Adrenal gland (tissue), 12 donors: ENCODE measurements around the gene HDAC4. TPM values are rescaled to one million over a fixed set of nuclear protein-coding genes. Genes with fewer than 3 reads are reported as not detected.

Experiments used
- DNase-seq, 7 donors: peaks; one replicate each; pipeline ENCODE4 v3.0.0-alpha.2; 2019 to 2020
- H3K27ac ChIP-seq, 5 donors: fragments of 200-600 bp; sonication (generic) in 4 of 5; 1 replicate in 3 of 5; 2 replicates in 2 of 5; pipeline versions ENCODE4 v1.5.1 to v1.8.0; 2016 to 2020; ENCODE audit warnings: mild to moderate bottlenecking in 1 of 5
- H3K27me3 ChIP-seq: fragments of 200-600 bp; 2 replicates; pipeline ENCODE4 v1.8.0; 2021
- H3K36me3 ChIP-seq, 2 donors: fragments of 200-600 bp; replicated peaks in 1 of 2; 1 replicate in 1 of 2; 2 replicates in 1 of 2; pipeline versions ENCODE4 v1.5.1 to v1.8.0; 2018 to 2022
- H3K4me1 ChIP-seq, 2 donors: fragments of 200-600 bp; replicated peaks in 1 of 2; 1 replicate in 1 of 2; 2 replicates in 1 of 2; pipeline versions ENCODE4 v1.5.1 to v1.8.0; 2018 to 2021
- H3K4me3 ChIP-seq, 4 donors: fragments of 200-600 bp; sonication (generic) in 3 of 4; one replicate each; pipeline ENCODE4 v1.5.1; 2016 to 2018
- H3K9me3 ChIP-seq, 3 donors: fragments of 200-600 bp; sonication (generic) in 1 of 3; replicated peaks in 1 of 3; 1 replicate in 2 of 3; 2 replicates in 1 of 3; pipeline versions ENCODE4 v1.5.1 to v1.8.0; 2016 to 2021
- POLR2A ChIP-seq, 2 donors: fragments of 450-650 bp; IDR thresholded peaks; one replicate each; pipeline ENCODE4 v1.6.1; 2017; ENCODE audit warnings: antibody characterized with exemption in 2 of 2, mild to moderate bottlenecking in 2 of 2, moderate library complexity in 1 of 2
- WGBS, 4 donors: extraction: QIAGEN DNeasy Blood & Tissue Kit in 2 of 4; methylation state at CpG; one replicate each; pipeline versions ENCODE4 v1.1.5 to v1.1.7; 2013 to 2017; 5-methylcytosine and 5-hydroxymethylcytosine counted together
- intact Hi-C, 2 donors: fragments of 100-400 bp; cut with DNase I; formaldehyde crosslinking; loops; one replicate each; pipeline versions ENCODE4 v1.14.1 to v1.15.0; 2022 to 2023
- polyA plus RNA-seq, 3 donors: library from polyadenylated mRNA; stranded (reverse); fragments of 200-250 nt in 2 of 3; fragments of 350-450 nt in 1 of 3; fragmentation: Illumina TruSeq in 1 of 3; extraction: RNeasy Lipid Tissue Mini Kit (QIAGEN cat#74804) in 1 of 3; gene quantifications; one replicate each; pipeline ENCODE4 v1.2.3, GENCODE V29; 2013 to 2014
- total RNA-seq, 9 donors: library from RNA; depleted of rRNA in 4 of 9; stranded (reverse); fragments of >200 nt in 4 of 9; fragments of 120-200 nt in 1 of 9; fragmentation: NEBNext Ultra II Directional in 1 of 9; extraction: Animal tissue kit (Norgen Biotek cat#: 25700) in 1 of 9; gene quantifications; one replicate each; pipeline versions ENCODE4 v1.1.0 to v1.2.4, GENCODE V29; 2013 to 2023
- TF ChIP-seq, protein P1 (sequence below), 6 experiments: fragments of 450-650 bp in 4 of 6; fragments of 200-600 bp in 2 of 6; sonication (generic) in 1 of 6; IDR thresholded peaks; 1 replicate in 5 of 6; 2 replicates in 1 of 6; pipeline versions ENCODE4 v1.5.1 to v1.8.0; 2016 to 2021; ENCODE audit warnings: antibody characterized with exemption in 6 of 6, mild to moderate bottlenecking in 2 of 6, moderate library complexity in 1 of 6
- donor health status: healthy with polysubstance abuse.
- donor health status: Bipolar disorder and iron deficiency.
- donor health status: DM: yes; HTN: yes; CAD: no.
- donor health status: DM: no; HTN: no; CAD: no.
- donor health status: DM: no; HTN: no; CAD: no.
- donor health status: DM: yes; HTN: yes; CAD: no.

HDAC4 gene
- total and polyA plus RNA-seq, 12 donors: 8.3 to 88.9 (median 28.7) TPM

DNA sequence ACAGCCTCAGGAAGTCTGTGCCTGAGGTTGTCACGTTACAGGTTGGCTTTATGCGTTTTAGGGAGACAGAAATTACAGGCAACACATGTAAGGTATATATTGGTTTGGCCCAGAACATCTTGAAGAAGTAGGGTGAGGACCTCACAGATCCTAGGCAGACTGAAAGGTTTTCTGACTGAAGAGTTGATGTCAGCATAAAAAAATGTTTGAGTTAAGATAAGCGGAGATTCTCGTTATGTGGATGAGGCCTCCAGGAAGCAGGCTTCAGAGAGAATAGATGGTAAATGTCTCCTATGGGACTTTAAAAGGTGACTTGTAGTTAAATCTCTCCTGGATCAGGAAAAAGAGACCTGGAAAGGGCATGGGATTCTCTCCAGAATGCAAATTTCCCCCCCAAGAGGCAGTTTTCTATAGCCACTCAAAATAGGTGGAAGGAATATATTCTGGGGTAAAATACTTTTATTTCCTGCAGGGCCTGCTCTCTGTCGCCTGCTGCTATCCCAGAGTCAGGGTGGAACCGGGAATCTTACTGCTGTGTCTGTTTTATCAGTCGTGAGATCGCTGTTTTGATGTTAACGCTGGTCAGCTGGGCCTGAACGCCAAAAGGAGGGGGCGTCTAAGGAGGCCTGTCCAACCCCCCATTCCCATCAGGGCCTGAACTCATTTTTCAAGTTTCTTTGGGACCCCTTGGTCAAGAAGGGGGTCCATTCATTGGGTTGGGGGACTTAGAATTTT lies 171.1 kb downstream of the HDAC4 start:
- WGBS, 4 donors: 79 to 89% (median 84%) methylated on average over 11 of the region's 11 CpGs
- Histone ChIP-seq H3K9me3 (no peaks in the 10 kb centered on the region), H3K36me3 (no peaks in the 10 kb centered on the region), H3K4me1 (peaks cover 5 to 44% of the 10 kb centered on the region in 2 donors), H3K27me3 (no peaks in the 10 kb centered on the region), H3K4me3 (no peak overlapping the region), H3K27ac (no peak overlapping the region)
- no peak for TF ChIP-seq POLR2A (IDR thresholded peaks at IDR 0.05)
- TF ChIP-seq, protein P1, sequence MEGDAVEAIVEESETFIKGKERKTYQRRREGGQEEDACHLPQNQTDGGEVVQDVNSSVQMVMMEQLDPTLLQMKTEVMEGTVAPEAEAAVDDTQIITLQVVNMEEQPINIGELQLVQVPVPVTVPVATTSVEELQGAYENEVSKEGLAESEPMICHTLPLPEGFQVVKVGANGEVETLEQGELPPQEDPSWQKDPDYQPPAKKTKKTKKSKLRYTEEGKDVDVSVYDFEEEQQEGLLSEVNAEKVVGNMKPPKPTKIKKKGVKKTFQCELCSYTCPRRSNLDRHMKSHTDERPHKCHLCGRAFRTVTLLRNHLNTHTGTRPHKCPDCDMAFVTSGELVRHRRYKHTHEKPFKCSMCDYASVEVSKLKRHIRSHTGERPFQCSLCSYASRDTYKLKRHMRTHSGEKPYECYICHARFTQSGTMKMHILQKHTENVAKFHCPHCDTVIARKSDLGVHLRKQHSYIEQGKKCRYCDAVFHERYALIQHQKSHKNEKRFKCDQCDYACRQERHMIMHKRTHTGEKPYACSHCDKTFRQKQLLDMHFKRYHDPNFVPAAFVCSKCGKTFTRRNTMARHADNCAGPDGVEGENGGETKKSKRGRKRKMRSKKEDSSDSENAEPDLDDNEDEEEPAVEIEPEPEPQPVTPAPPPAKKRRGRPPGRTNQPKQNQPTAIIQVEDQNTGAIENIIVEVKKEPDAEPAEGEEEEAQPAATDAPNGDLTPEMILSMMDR (IDR thresholded peaks at IDR 0.05): no peak
- DNase-seq: peak in 4 of 7 donors; percentile 8 to 47 (median 14)
- intact Hi-C loops: no loop called here

DNA sequence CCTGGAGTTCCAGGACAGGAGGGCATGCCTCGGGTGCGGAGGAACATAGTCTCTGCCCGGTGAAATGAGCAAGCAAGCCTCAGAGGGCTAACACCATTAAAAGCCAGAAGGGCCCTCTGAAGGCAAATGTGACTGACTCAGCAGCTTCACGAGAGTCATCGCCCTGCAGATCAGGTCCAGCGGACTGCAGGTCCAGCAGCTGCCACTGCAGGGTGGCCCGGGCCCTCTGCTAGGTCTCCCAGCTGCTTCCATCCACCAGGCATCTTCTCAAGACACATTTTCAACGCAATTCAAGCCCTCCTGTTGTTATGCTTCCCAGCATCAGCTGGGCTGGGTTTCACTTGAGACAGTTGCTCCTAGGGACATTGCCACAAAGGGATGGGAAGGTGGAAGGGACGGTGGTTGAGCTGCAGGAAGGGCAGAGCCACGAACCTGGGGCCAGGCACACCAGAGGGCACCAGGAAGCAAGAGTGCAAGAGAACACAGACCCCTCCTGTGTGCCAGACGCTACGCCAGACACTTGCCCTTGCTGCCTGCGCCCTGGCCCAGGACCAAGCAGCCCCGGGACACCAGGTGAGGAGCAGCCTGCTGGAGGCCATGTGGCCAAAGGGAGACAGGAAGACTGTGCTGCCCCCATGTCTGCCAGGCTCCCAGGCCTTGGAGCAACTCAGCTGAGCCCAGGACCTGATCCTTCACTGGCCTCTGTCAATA lies 173.0 kb downstream of the HDAC4 start:
- H3K27ac ChIP-seq: peak overlapping the region in 3 of 5 donors; percentile 45 to 70 (median 68)
- no peaks in the 10 kb centered on the region for H3K9me3 ChIP-seq
- H3K36me3 ChIP-seq: no peaks in the 10 kb centered on the region
- TF ChIP-seq POLR2A (IDR thresholded peaks at IDR 0.05): no peak
- TF ChIP-seq, protein P1 (IDR thresholded peaks at IDR 0.05): peak in 2 of 6 experiments; percentile 37 to 38
- 67 to 78% (median 70%) methylated on average over 14 of the region's 14 CpGs for WGBS, 4 donors
- no peak overlapping the region for H3K4me3 ChIP-seq
- H3K27me3 ChIP-seq: no peaks in the 10 kb centered on the region
- intact Hi-C loops: no loop called here
- peaks cover 9 to 63% of the 10 kb centered on the region in 2 donors for H3K4me1 ChIP-seq
- peak in 6 of 7 donors; percentile 67 to 84 (median 78) for DNase-seq

DNA sequence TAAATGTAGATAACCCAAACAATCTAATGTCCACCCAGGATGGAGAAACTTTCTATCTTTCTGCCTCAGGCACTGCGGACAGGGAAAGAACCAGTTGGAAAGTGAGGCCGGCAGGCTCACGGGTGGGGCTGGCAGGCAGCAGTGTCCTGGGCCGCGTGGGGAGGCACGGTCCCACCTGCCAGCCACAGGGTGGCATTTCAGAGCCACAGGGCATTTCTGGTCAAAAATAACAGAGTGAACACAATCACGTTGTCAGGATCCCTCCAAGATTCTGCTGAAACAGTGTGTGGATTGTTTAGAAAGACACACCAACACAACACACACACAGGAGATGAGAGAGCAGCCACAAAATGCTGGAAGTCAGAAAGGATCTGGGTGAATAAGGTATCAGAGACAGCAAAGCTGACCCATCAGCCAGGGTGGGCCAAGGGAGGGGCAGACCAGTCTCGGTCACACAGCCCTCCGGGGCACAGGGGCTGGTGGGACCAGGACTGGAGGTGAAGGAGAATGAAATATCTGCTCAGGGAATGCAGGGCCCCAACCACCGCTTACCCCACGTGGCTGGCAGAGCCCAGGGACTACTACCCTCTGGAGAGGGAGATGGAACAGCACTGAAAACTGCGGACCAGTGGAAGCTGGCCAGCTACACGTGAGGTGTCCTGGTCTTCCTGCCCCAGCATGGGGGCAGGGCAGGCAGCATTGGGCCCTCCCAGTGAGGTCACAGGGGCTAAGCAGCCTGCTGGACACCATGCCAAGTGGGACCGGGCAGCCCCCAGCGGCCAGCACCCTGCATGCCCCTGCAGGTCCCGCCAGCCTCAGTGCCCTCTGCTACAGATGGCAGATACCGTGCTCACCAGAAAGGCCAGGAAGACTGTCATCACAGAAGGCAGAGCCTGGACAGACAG lies 173.9 kb downstream of the HDAC4 start:
- intact Hi-C loops: no loop called here
- no peaks in the 10 kb centered on the region for H3K36me3 ChIP-seq
- peak overlapping the region in 4 of 5 donors; percentile 14 to 70 (median 56) for H3K27ac ChIP-seq
- TF ChIP-seq POLR2A (IDR thresholded peaks at IDR 0.05): no peak
- TF ChIP-seq, protein P1 (IDR thresholded peaks at IDR 0.05): no peak
- DNase-seq: peak in 2 of 7 donors; percentile 26 to 57
- H3K27me3 ChIP-seq: no peaks in the 10 kb centered on the region
- H3K9me3 ChIP-seq: no peaks in the 10 kb centered on the region
- WGBS, 4 donors: 76 to 88% (median 83%) methylated on average over 12 to 17 of the region's 17 CpGs
- H3K4me3 ChIP-seq: no peak overlapping the region
- H3K4me1 ChIP-seq: peaks cover 16 to 72% of the 10 kb centered on the region in 2 donors
